NCI-H187 treated with DMSO at 0.1 percent for 48 hours (cell line): ENCODE data around the gene FAM229B.
"Not testable (repeated sequence)": the region's sequence is repeated elsewhere in the genome, so short reads cannot be mapped to it uniquely, and the experiment has no call there.

Source experiments
- DNase-seq: peaks from one replicate; lab custom pipeline; 2025; lab: John Stamatoyannopoulos, UW

FAM229B gene

DNA sequence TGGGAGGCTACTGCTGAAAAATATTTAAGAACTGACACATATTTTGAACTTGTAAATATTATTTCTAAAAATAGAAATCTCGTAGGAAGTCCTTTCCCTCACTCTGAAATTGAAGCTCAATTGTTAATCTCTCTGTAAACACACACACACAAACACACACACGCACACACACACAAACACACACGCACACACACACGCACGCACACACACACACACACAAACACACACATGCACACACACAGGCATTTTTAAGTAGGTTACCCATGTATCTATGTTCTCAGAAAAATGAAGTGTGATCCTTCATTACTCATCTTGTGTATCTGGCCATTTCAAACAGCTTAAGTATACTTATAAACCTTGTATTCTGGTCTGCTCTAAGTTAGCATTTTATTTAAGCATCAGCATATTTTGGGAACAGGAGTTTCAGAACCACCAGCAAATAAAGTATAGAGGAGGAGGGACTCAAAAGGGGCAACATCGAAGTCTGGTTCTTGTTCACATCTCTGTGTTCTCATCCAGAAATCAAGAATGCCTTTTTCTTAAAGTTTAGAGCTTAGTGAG lies 21.9 kb upstream of the FAM229B start:
- no peak for DNase-seq

DNA sequence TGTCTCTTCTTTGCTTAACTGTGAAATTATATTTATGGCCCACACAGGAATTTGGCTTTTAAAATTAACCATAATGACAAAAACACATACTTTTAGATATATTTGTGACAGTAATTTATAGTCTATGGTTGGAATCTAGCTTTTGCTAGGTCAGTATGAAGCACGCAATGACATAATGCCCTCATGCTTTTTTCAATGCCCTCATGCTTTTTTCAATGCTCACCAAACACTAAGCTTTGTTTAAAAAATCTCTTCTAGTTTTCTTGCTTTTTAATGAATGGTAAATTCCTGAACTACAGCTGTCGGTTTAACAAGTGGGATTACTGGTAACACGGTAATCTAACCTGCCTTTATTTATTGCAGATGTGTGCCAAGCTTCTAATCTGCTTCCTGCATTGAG lies 20.8 kb upstream of the FAM229B start:
- DNase-seq, result no peak

DNA sequence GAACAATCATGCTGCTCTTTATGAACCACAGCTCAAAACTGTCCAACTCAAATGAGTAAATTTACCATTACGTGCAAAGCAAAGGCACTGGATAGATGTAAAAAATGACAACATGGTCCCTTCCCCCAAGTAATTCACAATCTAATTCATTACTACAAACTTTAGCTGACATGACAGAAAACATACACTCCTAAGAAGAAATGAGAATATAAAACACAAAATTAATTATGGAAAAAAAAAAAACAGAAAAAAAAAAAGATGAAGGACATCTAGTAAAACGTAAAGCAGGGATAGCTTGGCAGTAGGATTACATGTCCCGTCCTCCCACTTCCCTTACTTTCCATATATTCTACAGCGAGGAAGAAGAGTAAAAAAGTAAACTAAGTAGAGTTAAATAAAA lies 5.8 kb upstream of the FAM229B start:
- DNase-seq, result no peak

DNA sequence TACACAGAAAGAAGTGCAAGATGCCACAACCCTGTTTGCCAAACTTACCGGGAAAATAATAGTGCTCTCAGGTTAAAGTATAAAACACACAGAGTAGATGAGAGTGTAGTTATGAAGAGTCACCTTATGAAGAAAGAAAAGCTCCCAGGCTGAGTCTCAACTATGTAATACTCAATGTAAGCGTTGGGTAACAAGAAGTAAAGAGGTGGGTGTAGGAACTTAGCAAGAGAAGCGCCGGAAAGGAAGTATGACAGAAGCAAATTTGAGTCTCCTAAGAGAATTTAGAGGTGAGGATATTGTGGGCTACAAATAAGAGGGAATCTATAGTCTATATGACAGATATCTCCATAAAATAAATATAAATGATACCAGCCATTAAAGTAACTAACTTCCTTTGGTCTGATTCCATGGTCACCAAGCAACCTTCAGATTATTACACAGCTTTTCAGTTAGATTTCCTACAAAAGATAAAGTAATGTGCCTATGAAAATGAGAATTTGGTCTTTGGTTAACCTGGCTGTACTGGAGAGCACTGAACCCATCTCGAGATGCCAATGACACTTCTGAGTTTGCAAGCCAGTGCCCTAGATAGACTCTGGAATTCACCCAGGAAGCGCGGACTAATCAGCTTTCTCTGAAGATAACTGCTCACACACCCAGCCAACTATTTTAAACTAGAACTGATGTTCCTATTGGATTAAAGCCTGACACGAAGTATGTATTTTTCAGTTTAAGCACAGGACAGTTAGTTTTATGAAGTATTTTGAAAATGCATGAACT lies 1.9 kb upstream of the FAM229B start:
- DNase-seq, result no peak

DNA sequence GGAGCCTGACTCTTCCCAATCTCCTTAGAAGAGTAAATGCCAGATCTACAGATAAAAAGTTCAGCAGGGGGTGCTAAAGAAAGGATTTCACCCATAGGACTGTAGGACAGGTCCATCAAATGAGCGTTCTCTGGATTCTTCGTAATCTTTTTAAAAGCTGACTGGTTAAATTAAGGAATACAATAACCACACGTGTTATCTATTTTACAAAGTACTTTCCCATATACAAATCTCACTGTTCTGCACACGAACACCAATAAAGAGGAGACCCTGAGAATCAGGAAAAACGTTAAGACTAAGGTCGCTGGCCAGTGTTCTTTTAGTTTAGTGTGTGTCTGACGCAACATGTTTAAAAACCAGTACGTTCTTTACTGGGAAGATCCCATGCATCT lies 651 bp upstream of the FAM229B start:
- DNase-seq, result no peak

DNA sequence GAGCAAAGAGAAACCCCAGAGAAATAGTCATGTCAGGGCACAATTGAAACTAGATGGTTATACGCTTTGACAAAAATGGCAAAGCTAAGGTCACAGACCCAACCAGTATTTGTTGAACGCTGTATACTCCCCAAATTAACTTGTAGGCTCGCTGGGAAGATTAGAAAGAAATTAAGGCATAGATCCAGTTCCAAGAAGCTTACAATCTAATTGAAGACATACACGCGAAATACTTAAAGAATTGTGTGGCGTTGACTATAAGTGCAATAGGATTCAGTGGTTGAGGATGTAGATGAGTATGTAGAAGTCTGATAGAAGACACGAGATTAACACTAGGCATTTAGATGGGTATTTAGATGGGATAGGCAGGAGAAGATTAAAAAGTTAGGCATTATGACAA lies 525 bp downstream of the FAM229B start:
- no peak for DNase-seq

DNA sequence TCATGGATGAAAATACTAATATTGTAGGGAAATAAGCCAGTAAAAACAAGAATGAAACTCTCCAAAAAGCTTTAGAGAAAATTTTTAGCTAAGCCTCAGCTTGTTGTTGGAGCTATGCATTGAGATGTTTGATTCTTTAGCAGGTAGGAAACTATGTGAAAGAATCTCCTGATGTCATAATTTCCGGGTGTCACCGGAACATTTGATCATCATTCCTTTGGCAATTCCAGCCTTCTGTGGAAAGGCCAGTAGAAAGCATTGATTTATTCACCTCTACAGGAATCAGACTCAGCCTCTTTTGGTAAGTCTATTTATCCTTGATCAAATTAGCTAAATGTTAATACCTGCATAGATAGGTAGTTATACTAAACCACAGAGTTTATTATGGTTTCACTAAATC lies 9.5 kb downstream of the FAM229B start:
- no peak for DNase-seq

DNA sequence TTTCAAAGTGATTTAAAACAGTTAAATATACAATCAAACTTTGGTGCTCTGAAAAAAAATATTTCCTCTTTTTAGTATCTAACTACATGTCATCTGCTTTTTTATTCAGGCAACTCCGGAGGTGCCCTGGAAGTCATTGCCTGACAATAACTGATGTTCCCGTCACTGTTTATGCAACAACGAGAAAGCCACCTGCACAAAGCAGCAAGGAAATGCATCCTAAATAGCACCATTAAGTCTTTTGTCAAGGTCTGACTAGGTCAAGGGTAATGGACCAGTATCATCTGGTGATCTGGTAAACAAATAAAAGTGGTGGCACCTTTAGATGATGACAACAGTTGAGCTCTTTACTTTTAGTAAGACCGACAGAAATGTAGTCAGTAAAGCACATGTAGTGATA lies 13.2 kb downstream of the FAM229B start:
- no peak for DNase-seq

DNA sequence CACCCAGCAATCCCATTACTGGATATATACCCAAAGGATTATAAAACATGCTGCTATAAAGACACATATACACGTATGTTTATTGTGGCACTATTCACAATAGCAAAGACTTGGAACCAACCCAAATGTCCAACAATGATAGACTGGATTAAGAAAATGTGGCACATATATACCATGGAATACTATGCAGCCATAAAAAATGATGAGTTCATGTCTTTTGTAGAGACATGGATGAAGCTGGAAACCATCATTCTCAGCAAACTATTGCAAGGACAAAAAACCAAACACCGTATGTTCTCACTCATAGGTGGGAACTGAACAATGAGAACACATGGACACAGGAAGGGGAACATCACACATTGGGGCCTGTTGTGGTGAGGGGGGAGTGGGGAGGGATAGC lies 18.6 kb downstream of the FAM229B start:
- DNase-seq, result not testable (repeated sequence)

DNA sequence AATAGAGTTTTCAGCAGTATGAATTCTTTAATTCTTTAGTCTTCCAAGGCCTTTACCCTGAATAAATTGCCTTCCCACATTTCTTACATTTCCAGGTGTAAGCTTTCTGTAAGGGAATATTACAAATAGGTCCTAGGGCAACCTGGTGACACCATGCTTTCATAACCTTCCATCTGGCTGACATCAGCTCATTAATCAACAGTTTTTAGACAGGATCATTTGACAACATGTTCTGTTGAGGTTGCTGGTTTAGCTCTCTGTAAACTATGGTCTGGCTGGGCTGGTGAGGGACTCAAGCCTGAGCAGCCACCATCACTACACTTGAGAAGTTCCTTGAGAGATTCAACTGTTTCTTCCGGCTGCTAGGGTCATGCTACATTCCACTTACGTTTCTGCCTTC lies 19.2 kb downstream of the FAM229B start:
- DNase-seq, result no peak

DNA sequence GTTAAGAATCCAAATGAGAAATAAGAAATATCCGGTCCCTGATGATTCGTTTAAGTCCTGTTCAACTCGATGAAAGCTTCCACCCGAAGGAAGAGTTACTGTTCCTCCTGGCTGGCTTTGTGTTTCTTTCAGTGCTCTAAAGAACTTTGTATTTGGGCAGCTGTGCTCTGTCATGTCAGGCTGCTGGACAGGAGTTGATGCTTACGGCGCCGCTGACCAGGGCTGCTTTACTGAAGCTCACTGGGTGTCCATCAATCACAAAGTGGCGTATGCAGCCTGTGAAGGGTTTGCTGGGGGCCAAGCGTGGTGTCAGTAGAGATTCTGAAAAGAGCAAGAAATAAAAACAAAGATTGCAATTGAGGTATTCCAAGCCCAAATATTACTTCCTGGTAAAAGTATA lies 21.9 kb downstream of the FAM229B start:
- no peak for DNase-seq

DNA sequence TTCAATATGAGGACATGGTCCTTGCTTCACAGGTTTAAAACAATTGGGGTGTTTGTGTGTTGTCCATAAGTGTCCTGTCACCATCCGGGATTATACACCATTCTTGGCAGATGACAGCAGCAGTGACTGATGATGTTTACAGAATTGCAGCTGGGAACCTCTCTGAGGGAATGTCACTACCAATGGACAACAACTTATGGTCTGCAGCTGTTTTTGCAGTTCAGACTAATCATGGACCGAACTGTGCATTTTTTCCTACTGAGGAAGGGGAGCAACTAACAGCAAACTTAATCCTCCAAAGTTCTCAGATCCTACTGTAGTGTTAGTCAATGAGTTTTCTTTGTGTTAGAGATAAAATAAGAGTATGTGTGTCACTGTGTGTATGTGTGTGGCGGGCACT lies 26.0 kb downstream of the FAM229B start:
- no peak for DNase-seq

DNA sequence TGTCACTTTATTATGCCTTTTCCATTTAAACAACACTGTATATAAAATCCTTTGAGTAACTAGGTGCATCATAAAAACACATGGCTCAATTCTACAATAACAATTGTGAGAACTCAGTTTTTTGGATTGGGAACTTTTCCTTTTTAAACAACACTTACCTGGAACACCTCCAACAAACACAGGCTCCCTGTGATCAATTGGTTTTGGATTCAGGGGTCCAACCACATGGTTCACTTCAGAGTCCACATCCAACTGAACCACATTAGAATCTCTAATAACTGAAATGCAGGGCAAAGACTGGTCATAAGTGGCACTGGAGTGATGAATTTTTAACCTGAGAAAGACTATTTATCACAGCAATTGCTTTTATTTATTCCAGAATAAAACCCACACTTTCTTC lies 26.5 kb downstream of the FAM229B start:
- no peak for DNase-seq

DNA sequence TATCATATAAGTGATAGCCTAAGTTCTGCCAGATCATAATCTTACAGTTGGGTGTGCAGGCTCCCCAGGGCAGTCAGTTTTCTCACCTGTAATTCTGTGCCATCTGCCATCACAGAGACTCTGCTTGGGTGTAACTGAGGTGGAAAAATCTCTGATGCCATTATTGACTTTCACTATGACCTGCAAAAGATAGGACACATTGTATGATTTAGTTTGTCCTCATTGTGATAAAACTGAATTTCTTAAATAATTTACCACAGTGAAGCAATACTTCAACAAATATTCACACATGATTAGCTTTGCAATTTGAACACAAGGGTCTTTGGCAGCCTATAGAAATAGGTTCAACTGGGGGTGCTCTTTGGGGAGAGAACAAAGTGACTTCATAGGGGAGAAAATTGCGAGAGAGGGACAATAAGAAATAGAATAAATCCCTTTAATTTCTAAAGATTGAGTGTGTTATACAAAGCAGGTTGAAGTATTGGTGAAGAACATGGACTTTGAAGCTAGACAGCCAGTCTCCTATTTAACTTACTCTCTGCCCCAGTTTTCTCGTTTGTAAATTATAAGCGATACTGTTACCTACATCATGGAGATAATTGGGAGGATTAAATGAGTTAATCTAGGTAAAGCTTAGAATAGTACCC lies 27.3 kb downstream of the FAM229B start:
- DNase-seq, result no peak

DNA sequence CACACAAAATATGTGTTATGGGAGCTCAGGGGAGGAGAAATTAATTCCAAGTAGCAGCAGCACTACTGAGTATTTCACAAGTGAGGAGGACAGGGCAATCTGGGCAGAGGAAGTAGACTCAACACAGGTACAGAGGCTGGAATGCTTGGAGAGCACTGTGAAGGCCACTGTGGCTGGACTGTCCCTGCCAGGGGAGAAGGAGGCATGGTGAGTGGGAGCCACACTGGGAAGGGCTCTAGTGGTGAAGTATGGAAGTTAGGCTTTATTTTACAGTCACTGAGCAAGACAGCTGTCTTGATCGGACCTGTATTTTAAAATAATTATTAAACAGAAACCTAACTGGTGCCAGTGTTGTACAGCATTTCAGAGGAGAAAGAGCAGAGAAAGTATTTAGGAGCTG lies 28.8 kb downstream of the FAM229B start:
- DNase-seq, result no peak

DNA sequence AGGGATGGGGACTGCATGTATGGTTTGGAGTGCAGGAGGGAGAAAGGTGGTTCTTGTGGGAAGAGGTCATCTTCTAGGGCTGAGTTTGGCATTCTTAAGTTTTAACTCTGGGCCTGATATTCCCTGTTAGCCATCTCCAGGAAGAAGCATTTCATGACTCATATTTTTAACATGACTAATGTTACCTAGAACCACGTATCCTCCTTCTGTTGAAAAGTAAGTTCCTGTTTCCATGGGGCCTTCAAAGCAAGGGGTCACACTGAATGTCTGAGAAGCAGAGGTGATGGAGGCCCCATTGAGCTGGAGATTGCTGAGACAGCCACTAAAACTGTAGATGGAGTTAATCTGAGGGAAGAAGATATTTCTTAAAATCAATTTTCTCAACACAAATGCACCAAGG lies 30.2 kb downstream of the FAM229B start:
- DNase-seq, result no peak

DNA sequence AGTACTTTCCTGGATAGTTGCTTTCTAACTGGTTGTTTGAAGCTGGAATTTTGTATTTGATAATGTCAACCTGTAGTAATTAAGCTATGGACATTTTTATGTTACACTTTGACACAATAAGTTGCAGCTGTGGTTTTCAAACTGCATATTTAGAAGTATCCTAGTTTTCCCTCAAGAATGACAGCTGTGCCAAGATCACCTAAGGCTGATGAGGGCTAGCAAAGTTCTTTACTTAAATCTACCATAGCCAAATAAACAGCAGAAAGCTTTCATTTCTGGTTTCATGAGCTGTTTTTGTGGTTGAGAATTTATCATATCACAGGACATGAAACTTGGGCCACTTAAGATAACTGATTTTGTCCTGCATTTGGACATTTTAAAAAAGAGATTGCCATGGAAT lies 30.6 kb downstream of the FAM229B start:
- no peak for DNase-seq

DNA sequence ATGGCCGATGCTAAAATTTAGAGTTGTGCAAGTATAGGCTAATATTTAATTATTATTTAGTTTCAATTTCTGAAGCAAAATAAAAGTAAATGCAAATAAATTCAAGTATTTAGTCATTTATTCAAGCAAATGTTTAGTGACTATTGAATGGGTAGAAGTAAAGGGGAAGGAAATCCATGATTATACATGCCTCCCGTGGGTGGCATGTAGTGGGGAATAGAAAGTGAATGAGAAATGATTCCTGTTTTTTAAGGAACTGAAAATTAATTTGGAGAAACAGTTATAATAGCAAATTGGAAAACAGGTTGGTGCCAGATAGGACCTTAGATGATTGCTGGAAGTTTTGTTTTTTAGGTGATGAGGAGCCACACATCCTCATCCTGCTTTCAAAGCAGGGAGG lies 35.4 kb downstream of the FAM229B start:
- no peak for DNase-seq

DNA sequence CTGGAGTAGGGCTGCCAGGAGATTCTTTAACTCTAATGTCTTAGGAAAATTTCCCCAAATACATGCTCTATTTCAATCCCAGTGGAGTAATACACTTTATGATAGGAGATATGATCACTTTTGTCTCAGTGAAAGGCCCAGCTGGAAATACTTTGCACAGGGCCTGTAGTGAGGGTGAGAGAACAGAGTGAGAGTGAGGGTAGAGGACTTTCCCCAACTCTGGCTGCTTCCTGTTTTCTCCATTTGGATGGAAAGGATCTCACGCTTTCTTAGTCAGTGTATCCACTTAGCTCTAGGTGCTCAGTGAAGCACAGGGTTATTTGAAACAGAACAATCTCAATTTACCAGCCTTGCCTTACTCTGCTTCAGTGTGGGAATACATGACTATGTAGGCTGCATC lies 36.6 kb downstream of the FAM229B start:
- DNase-seq, result no peak

DNA sequence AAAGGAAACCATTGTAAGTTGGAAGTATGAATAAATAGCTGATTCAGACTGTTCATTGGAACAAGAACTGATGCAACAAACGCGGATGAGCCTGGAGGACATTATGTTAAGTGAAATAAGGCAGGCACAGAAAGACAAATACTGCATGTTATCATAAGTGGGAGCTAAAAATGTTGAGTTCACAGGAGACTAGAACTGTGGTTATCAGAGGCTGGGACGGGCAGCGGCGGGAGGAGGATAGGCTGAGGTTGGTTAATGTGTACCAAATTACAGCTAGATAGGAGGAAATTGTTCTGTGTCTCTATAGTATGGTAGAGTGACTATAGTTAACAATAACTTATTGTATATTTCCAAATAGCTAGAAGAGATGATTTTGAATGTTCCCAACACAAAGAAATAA lies 40.8 kb downstream of the FAM229B start:
- no peak for DNase-seq

DNA sequence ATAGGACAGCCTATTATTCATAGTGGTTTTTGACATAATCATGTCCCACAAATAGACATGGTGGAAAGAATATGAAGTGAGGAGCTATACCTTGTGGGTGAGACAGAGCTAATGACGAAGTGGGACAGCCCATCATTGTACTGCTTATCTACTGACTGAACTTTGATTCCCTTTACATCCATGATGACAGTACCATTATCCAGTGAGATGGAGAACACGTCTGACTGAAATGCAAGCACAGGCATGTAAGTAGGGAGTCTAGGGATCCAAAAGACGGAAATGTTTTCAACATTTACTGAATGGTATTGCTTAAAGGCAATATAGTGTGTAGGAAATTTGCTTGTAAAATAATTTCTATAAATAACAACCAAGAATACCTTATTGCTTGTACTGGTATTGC lies 43.5 kb downstream of the FAM229B start:
- no peak for DNase-seq

DNA sequence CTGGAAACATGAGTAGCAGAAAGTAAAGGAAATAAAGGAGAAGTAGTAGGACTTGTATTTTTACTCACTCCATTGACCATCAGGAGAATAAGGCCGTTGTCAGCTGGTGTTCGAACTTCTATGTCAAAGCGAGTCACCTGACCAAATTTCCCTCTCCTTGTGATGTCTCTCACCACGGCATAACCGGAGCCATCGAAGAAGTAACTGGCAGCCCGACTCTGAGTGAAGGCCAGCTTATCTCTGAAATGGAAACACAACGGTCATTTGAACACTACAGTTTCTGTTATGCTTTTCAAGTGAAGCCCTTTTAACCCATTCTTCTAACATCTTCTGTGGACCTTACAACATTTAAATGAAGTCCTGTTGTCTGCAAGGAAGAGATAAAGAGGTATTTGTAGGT lies 51.7 kb downstream of the FAM229B start:
- DNase-seq, result no peak

DNA sequence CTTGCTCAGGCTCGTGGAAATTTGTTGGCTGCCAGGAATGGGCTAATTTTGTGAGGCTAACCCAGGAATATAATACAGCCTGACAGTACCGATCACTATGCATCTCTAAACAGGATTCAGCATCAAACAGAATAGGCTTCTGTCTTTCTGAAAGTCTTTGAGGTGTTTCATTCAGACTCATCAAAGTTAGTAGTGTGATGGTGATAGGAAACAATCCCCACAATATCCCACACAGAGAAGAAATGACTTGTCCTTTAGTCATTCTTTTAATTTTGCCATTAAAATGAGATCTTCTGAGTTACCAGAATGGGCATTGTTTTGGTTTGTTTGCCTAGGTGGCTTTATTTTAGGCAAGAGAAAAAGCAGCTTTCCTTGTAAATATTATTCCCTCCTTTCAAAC lies 54.3 kb downstream of the FAM229B start:
- no peak for DNase-seq
